Glomerular visceral epithelial cell (primary cell): ENCODE measurements around the gene PNPO.

Experiments used
- DNase-seq: peaks from one replicate; pipeline ENCODE4 v3.0.0-alpha.2; 2016; ENCODE audit errors: extremely low spot score

The PNPO gene

DNA sequence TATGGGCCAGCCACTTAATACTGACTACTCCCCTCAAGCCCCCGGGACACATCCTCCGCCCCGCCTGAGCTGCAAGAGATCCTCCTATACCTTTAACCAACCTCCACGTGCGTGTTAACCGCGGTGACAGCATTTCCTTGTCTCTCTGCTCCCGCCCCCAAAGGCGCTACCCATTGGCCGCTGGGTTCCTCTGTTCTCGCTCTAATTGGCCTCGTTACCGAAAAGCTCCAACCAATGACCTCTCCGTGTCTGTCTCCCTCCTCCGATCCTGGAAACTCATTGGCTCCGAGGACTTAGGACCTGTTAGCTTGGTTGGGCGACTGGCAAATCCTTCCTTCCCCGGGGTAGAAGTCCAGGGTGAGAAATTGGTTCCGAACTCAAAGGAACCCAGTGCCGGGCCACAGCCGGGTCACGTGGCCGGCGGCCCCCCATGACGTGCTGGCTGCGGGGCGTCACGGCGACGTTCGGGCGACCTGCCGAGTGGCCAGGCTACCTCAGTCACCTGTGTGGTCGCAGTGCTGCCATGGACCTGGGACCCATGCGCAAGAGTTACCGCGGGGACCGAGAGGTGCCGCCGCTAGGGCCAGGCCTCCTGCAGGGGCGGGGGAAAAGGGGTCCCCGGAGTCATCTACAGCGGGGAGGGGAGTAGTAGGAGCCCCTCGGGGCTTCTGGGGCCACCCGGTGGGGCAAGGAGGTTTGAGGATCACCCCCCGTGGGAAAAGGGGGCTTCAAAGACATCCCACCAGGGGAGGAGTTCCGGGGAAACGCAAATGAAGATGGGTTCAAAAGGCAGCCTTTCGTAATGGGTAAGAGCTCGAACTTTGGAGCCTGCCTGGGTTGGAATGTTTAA is at the start of gene PNPO:
Gene PNPO, plus strand, starts transcription at position 326 of the 850 bp plus-strand sequence. Its CDS starts 105 bp downstream, at position 431.
- DNase-seq, result peak; percentile 97

DNA sequence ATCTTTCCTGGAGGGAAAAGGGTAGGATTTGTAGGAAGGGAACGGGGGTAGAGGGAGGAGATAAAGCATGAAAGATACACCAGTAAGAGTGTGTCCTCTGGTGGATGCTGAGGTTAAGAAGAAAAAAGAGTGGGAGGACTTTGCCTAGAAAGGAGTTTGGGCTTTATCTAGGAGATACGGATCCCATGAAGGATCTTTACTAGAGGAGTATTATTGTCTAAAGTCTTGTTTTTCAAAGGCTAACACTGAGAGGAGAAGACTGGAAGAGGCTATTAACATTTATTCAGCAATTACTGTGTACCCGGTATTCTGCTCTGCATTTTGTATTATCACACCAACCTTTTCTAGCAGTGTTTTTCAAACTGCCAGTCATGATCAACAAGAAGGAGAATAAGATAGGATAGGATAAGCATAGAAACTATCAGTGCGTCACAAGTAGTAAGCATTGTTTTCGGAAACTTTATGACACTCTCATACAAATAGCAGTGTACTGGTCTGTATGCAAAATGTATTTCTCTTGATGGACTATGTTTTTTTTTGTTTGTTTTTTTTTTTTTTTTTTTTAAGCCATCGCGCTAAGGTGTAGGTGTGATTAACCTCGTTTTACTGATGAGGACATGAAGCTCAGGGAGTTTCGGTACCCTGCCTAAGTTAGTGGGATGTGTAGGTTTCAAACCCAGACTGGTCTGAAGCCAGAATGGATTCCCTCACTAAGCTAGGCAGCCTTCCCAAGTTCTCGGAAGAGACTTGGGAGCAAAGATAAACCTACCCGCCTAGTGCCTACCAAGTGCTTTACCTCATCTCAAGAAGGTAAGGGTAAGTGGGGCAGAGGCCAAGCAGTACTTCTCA is 46.6 kb upstream of the PNPO start:
- DNase-seq, result no peak

DNA sequence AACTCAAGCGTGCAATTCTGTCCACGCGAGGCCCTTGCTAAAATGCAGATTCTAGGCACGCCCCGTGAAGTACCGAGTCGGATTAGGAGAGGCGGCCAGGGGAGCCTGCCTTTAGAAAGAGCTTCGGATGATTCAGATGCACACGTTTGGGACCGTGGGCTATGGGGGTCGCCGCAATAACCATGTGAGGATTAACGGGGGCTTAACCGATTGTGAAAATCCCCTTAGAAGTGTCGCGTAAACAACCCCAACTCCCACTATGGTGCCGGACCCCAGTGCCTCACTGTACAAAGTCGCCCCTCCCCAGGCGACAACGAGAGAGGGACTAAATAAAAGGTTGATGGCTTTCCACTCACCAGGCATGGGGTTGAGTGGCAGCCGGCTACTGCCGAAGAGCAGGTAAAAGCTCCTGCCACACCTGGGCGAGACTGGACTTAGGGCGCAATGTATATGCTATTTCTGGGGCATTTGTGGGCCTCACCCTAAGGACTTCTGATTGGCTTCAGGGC is 46.0 kb upstream of the PNPO start:
- no peak for DNase-seq

DNA sequence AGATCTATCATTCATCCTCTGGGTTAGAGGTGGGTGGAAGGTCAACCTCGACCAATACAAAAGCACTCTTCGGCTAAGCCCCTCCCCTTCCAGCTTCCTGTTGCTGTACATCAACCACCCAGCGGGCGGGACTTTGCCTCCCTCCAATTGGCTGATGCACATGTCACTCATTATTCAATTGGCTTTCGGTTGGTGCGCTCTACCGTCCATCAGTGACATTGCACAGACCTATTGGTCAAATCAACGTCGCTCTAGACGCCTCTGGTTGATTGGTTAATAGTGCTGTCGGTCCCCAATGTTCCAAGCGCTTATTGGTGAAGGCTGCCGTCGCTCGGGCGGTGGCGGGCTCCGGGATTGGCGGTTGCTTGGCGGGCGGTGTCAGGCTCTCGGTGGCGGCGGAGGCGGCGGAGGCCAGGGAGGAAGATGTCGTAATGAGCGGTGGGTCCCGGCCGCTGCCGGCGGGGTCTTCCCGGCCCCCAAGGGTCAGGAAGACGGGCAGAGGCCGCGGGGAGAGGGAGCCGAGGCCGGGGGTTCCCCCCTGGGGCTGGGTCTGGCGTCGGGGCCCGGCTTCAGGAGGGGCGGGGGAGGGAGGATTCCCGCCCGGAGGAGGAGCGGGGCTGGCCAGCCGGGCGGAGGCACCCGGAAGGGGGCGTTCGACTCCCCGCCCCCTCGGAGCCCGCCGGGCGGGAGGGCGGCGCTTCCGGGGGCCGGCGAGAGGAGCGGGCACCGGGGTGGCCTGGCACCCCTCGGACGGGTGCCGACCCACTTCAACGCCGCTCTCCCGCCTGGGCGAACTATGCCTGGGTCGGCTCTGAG is 45.3 kb upstream of the PNPO start, which contains the start of gene SP2:
Gene SP2, plus strand, starts transcription at position 381 of the 816 bp plus-strand sequence. Its CDS starts 51 bp downstream, at position 432.
- DNase-seq, result peak; percentile 100

DNA sequence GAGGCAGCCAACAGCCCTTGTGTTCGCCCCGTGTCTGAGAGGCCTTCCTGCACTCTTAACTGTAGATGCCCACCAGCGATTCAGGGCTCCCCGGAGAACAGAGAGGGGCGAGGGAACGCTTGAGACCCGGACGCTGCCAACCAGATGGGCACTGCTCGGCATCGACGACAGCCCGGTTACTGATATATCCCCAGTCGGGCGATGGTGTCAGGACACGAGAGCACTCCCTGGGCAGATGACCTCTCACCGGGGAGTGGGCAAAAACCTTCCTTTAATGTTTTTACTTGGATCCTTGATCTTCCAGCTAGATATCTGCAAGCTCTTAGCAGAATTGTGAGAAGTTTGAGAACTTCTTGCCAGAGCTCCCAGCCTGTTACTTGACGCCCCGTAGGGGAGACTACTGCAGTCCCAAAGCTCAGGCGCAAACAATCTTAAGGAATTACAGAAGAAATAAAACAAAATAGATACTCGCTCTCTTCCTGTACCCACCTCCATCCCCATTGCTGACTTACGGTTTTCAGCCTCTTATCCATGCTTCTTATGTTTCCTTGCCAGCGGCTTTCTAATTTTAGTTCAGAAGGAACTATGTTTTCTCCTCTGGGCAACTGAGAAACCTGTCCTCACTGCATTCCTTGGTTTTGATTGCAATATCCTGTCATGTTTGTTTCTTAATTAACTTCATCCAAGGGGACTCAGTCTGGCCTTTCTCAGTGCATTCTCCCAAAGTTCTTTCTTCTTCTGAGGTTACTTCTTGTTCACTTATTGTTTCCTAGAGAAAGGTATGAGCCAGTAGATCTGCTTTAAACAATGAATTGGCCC is 44.5 kb upstream of the PNPO start:
- peak; percentile 24 for DNase-seq

DNA sequence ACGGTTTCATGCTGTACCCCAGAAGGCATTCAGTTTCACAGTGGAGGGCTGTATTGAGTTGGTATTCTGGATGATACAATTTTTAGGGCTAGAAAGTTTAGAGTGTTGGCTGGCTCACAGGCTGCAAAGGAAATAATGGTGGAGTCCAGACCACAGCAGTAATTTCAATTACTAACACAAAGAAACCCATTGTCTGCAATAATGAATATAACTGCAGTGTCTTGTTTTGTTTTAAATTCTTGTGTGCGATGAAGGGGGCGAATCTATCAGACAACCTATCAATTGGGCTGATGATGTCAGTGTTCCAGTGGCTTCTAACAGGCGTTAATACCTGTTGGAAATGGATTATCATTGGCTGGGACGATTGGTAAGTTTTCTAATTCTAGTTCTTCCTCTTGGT is 43.8 kb upstream of the PNPO start:
- no peak for DNase-seq

DNA sequence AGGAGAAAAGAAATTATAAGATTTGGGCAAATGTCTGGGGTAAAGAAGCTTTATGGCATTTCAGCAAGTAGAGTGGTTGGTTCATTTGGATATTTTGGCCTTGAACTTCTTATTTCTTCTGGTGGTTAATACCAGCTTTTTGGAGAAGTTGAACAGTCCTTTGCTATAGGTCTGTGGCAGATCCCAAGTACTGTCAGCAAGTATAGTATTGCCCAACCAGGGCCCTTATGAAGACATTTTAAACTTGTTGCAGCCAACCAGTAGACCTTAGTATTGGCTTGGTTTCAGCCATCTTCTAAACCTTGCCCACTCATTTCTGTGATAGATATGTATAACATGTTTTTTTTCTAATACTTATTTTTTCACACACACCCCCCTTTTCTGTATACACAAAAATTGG is 43.1 kb upstream of the PNPO start:
- no peak for DNase-seq

DNA sequence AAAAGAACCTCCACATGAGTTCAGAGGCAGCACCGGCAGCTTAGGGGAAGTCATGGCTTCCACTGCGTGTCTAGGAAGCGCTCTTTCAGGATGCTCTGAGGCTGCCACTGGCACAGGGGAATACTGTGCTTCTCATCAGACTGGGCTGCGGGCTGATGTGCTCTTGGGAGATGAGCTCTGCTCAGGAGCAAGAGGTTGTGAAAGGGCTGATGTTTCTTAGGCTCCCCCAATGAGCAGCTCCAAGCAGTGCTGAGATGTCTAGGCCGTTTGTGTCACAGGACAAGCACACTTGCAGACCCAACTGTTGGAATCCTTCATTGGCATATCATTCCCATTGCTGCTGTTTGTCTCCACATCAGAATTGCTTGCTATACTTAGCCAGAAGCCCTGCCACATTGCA is 41.7 kb upstream of the PNPO start:
- DNase-seq, result no peak

DNA sequence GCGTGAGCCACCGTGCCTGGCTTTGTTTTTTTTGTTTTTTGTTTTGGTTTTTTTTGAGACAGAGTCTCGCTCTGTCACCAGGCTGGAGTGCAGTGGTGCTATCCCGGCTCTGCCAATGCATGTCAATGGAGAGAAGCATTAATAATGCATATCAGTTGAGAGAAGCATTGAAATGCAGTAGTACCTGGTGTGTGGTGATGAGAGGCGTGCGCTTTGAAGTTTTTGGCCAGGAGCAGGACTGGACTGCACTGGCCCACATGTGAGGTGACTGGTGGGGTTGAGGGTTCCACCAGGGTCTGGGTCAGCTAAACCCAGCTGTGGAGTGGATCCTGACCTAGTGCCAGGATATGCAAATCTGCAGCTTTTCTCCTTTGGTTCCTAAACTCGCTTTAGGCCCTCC is 39.9 kb upstream of the PNPO start:
- DNase-seq, result no peak

DNA sequence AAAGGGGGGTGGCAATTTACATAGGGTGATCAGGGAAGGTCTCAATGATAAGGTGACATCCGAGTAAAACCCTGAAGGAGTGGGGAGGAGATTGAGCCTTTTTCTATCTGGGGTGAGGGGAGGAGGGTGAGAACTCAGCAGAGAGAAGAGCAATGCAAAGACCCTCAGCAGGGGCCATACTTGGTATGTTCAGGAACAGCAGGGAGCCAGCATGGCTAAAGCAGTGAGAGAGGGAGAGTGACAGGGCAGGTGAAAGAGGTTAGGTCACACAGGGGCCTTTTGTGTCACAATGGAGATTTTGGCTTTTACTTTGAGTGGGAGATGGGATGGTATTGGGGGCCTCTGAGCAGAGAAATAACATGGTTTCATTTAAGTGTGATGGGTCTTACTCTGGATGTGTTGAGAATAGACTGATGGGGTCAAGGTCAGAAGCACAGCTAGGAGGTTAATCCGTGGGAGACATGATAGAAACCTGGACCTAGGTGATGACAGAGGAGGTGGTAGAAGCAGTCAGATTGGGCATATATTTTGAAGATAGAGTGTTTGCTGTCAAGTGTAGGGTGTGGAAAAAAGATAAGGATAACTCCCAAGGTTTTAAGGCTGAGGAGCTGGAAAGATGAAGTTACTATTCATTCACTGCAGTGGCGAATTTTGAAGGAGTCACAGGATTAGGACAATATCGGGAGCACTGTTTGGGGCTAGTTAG is 39.2 kb upstream of the PNPO start:
- no peak for DNase-seq

DNA sequence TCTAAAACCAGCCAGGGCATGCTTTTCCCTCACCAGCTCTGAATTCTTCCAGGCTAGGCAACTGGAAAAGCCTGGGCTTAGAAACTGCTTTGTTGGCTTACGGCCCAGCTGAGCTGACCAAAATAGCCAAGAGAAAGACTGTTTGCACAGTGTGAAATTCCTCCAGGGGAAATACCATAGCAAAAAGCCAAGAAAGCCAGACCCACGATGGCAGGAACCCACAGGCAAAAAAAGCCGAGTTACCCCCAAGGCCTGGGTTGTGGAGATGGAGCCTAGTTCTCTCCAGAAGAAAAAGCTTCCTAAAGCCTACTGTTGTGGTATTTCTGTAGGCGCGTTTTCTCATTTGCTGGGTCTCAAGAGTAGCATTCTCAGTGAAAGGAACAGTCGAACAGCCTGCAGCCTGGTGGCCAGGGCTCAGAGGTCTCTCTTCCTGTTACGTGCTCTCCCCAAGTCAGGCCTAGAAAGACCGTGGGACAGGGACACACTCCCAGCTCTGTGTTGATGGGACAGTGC is 36.1 kb upstream of the PNPO start:
- DNase-seq, result peak; percentile 55

DNA sequence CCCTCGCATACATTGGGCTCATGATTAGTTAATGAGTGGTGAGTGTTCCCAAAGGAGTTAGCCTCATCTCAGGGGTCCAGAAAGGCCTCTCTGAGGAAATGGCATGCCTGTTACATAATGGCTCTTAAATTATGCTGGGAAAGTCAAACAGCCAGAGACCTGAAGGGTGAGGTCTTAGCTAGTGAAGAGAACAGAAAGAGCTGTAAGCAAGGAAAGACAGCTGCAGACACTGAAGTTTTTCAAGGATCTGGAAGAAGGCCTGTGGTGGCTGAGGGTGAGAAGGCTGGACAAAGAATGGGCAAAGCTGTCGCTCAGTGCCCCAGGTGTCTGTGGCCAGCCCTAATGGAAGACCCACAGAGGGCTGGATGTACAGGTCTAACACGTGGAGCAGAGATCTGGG is 34.9 kb upstream of the PNPO start:
- no peak for DNase-seq

DNA sequence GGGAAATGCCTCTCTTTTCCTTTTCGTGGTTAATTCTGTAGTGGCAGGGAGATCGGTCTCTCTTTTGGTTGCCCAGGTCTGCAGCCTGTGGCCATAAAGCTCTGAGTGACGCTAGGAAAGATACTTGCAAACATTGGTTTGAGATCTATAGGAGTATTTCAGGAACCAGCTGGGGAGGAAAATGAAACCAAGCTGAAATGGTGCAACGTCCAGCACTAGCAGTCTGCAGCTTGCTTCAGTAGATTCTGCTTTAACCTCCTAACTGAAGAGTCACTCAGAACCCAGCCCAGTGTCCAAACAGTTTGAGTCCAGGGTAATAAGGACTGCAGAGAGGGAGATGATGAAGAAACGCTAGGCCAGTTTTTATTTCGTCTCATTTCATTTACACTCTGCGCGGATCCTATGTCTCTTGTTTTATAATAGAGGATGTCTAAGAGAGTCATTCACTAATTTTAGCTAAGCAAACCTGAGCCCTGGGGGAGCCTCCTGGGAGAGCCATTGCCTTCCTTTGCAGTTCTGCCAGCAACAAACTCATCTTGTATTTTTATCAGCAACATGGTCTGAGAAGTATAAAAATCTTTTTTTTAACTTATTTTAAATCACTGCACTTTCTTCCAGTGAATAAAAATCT is 33.3 kb upstream of the PNPO start:
- DNase-seq, result no peak

DNA sequence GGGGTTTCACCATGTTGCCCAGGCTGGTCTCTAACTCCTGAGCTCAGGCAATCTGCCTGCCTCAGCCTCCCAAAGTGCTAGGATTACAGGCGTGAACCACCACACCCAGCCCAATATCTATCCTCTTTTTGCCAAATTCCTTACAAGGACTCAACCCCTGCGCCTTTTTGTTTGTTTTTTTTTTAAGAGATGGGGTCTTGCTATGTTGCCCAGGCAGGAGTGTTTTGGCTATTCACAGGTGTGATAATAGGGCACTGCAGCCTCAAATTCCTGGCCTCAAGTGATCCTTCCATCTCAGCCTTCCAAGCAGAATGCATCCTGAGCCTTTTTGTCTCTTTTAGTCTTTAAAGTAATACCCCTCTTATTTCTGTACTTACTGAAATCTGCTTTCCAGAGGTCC is 28.3 kb upstream of the PNPO start:
- DNase-seq, result no peak

DNA sequence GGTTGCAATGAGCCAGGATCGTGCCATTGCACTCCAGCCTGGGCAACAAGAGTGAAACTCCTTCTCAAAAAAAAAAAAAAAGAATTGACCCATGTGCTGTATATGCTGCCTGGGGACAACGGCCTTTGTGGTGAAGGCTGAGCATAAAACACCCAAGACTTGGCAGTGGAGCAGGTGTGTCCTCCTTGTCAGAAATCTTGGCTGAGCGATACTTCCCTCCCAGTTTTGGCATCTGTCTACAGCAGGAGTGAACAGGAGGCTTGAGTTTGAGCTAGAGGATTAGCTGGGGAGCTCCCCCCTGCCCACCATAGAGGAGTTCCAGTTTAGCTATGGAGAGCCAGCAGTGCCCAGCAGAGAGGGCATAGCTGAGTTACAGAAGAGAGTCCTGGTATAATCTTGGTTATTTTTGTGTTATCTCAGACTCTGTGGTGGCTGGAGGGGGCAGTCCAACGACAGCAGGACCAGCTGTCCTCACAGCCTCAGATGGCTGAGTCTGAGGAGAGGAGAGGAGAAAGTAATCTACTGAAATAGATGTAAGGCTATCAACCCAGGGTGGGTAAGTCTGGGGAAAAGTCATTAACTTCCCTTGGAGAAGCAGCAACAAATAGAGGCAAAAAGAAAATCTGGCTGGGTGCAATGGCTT is 26.9 kb upstream of the PNPO start:
- no peak for DNase-seq

DNA sequence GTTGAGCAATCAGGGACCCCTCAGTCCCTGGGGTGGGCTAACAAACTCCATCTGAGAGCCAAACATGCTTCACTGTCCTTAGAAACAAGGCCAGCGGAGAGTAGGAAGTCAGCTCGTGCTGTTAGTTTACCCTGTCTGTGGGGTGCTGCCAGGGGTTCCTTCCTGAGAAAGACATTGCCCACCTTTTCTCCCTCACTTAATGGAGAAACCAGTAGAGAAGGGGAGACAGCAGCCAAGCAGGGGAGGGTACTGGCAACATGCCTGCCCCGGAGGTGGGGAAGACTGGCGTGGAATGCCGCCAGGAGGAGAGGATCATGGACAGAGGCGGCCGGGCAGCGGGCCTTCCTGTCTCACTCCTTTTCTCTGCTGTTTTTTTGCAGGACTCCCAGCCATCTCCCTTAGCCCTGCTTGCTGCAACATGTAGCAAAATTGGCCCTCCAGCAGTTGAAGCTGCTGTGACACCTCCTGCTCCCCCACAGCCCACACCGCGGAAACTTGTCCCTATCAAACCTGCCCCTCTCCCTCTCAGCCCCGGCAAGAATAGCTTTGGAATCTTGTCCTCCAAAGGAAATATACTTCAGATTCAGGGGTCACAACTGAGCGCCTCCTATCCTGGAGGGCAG is 25.5 kb upstream of the PNPO start:
- DNase-seq, result no peak

DNA sequence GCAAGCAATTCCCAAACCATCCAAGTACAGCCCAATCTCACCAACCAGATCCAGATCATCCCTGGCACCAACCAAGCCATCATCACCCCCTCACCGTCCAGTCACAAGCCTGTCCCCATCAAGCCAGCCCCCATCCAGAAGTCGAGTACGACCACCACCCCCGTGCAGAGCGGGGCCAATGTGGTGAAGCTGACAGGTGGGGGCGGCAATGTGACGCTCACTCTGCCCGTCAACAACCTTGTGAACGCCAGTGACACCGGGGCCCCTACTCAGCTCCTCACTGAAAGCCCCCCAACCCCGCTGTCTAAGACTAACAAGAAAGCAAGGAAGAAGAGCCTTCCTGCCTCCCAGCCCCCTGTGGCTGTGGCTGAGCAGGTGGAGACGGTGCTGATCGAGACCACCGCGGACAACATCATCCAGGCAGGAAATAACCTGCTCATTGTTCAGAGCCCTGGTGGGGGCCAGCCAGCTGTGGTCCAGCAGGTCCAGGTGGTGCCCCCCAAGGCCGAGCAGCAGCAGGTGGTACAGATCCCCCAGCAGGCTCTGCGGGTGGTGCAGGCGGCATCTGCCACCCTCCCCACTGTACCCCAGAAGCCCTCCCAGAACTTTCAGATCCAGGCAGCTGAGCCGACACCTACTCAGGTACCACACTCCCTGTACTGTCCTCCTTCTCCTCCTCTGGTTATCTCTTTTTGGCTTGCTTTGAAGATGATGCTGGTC is 24.7 kb upstream of the PNPO start:
- no peak for DNase-seq

DNA sequence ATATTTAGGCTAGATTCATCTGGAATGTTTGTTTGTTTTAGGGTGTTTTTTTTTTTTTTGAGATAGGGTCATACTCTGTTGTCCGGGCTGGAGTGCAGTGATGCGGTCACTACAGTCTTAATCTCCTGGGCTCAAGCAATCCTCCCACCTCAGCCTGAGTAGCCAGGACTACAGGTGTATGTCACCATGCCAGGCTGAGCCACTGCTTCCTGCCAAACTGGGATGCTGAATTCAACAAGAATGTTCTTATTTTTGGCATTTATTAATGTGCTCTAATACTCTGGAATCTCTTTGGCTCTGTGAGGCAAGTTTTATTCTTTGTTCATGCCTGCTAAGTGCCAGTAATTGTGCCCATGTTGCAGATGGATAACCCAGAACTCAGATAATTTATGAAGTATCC is 23.8 kb upstream of the PNPO start:
- no peak for DNase-seq
